Parathyroid adenoma (tissue), 2 donors: Measurements from ENCODE around the gene ZNRF3.
"Not testable (repeated sequence)": the region's sequence is repeated elsewhere in the genome, so short reads cannot be mapped to it uniquely, and the experiment has no call there.

Source experiments
- H2AFZ ChIP-seq: fragments of 300-600 bp; sonication (generic); one replicate; pipeline ENCODE4 v1.7.0; 2017; ENCODE audit warnings: antibody characterized with exemption, mild to moderate bottlenecking
- H3K27ac ChIP-seq: fragments of 300-600 bp; sonication (generic); one replicate; pipeline ENCODE4 v1.7.0; 2017
- H3K27me3 ChIP-seq: fragments of 300-600 bp; sonication (generic); one replicate; pipeline ENCODE4 v1.7.0; 2017; ENCODE audit warnings: low read length; ENCODE audit not compliant: control insufficient read depth, insufficient read depth
- H3K36me3 ChIP-seq: fragments of 300-600 bp; sonication (generic); one replicate; pipeline ENCODE4 v1.7.0; 2017; ENCODE audit warnings: low read length; ENCODE audit not compliant: control insufficient read depth, insufficient read depth
- H3K4me1 ChIP-seq: fragments of 300-600 bp; sonication (generic); one replicate; pipeline ENCODE4 v1.7.0; 2017; ENCODE audit warnings: control low read depth
- H3K4me2 ChIP-seq: fragments of 300-600 bp; sonication (generic); one replicate; pipeline ENCODE4 v1.7.0; 2017; ENCODE audit warnings: low read length
- H3K4me3 ChIP-seq: fragments of 300-600 bp; sonication (generic); one replicate; pipeline ENCODE4 v1.7.0; 2017; ENCODE audit warnings: low read depth, low read length
- H3K79me2 ChIP-seq: fragments of 300-600 bp; sonication (generic); one replicate; pipeline ENCODE4 v1.7.0; 2017; ENCODE audit warnings: control low read depth
- H3K9ac ChIP-seq: fragments of 300-600 bp; sonication (generic); one replicate; pipeline ENCODE4 v1.7.0; 2017; ENCODE audit warnings: mild to moderate bottlenecking
- H3K9me3 ChIP-seq: fragments of 300-600 bp; sonication (generic); one replicate; pipeline ENCODE4 v1.7.0; 2017; ENCODE audit warnings: low read length; ENCODE audit not compliant: control insufficient read depth
- TF ChIP-seq, protein P1 (sequence below): fragments of 300-600 bp; sonication (generic); IDR thresholded peaks from one replicate; pipeline ENCODE4 v1.7.0; 2017; ENCODE audit warnings: antibody characterized with exemption, mild to moderate bottlenecking
- donor health status: primary hyperparathyroidism.

The ZNRF3 gene

DNA sequence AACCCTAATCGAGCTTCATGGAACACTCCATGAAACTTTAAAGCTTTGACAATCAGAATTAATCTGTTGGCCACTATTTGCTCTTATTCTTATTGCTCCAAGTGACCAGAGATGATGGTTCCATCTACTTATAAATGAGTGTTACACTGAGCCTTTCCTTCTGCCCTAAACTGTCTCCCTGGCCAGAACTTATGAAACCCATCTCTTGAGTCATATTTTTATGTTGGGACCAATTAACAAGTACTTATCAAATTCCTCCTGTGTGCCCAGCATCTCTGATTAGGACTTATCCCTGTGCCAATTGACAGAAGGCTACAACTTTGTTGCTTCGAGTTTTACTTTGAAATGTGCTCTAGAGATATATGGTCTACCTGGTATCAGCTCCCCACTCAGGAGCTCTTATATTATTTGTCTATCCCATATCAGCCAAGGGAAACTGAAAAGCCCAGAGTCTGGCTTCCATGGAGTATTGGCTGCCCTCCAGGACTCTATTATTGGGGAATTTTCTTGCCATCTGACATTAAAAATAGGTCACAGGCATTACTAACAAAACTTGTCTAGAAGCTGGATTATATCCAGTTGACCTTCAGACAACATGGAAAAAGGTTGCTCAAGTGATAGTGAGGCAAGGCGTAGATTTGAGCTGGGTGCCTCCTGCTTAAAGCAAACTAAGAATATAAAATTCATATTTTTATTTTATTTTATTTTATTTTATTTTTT lies 198.3 kb downstream of the ZNRF3 start:
- Histone ChIP-seq H3K4me3 (no peak overlapping the region), H3K79me2 (peaks cover 2% of the 10 kb centered on the region), H2AFZ (no peak overlapping the region), H3K36me3 (no peaks in the 10 kb centered on the region), H3K9me3 (no peaks in the 10 kb centered on the region), H3K9ac (no peak overlapping the region), H3K4me2 (no peak overlapping the region), H3K27me3 (no peaks in the 10 kb centered on the region), H3K27ac (no peak overlapping the region), H3K4me1 (no peaks in the 10 kb centered on the region)
- TF ChIP-seq, protein P1, sequence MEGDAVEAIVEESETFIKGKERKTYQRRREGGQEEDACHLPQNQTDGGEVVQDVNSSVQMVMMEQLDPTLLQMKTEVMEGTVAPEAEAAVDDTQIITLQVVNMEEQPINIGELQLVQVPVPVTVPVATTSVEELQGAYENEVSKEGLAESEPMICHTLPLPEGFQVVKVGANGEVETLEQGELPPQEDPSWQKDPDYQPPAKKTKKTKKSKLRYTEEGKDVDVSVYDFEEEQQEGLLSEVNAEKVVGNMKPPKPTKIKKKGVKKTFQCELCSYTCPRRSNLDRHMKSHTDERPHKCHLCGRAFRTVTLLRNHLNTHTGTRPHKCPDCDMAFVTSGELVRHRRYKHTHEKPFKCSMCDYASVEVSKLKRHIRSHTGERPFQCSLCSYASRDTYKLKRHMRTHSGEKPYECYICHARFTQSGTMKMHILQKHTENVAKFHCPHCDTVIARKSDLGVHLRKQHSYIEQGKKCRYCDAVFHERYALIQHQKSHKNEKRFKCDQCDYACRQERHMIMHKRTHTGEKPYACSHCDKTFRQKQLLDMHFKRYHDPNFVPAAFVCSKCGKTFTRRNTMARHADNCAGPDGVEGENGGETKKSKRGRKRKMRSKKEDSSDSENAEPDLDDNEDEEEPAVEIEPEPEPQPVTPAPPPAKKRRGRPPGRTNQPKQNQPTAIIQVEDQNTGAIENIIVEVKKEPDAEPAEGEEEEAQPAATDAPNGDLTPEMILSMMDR, result no peak

DNA sequence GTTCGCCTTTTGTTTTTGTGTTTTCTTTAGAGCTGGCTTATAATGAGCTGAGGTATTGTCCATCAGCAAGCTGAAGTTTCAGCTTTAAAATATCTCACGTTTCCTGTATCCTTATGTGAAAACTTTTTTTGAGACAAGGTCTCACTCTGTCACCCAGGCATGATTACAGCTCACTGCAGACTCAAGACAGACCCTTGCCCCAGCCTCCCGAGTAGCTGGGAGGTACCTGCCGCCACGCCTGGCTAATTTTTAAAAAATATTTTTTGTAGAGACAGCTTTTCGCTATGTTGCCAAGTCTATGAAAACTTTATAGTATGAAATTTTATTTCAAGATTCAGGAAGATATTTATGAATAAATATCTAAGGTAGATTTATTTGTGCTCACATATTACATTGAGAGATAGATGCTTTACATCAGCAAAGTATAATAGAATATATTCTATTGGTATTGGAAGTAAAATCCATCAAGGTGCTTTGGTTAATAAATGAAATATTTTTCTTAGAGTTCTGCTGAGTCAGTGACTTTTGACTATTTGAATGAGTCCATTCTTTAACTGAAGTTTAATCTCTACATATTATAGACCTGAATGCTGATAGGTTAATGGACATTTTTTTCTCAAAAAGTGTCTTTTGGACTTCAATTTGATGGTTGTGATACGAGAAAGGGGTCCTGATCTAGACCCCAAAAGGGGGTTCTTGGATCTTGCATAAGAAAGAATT lies 199.6 kb downstream of the ZNRF3 start:
- Histone ChIP-seq H3K27me3 (no peaks in the 10 kb centered on the region), H3K9ac (no peak overlapping the region), H3K4me3 (no peak overlapping the region), H3K4me1 (no peaks in the 10 kb centered on the region), H2AFZ (no peak overlapping the region), H3K36me3 (no peaks in the 10 kb centered on the region), H3K9me3 (no peaks in the 10 kb centered on the region), H3K4me2 (no peak overlapping the region), H3K79me2 (peaks cover 2% of the 10 kb centered on the region), H3K27ac (no peak overlapping the region)
- TF ChIP-seq, protein P1, result no peak

DNA sequence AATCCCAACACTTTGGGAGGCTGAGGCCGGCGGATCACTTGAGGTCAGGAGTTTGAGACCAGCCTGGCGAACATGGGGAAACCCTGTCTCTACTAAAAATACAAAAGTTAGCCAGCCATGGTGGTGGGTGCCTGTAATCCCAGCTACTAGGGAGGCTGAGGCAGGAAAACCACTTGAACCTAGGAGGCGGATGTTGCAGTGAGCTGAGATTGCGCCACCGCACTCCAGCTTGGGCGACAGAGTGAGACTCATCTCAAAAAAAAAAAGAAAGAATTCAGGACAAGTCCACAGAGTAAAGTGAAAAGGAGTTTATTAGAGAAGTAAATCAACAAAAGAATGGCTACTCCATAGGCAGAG lies 200.2 kb downstream of the ZNRF3 start:
- H3K27me3 ChIP-seq, H3K9ac ChIP-seq, H2AFZ ChIP-seq, H3K4me1 ChIP-seq, H3K4me2 ChIP-seq, H3K9me3 ChIP-seq, H3K4me3 ChIP-seq, H3K27ac ChIP-seq, H3K79me2 ChIP-seq, H3K36me3 ChIP-seq: not testable (repeated sequence)

DNA sequence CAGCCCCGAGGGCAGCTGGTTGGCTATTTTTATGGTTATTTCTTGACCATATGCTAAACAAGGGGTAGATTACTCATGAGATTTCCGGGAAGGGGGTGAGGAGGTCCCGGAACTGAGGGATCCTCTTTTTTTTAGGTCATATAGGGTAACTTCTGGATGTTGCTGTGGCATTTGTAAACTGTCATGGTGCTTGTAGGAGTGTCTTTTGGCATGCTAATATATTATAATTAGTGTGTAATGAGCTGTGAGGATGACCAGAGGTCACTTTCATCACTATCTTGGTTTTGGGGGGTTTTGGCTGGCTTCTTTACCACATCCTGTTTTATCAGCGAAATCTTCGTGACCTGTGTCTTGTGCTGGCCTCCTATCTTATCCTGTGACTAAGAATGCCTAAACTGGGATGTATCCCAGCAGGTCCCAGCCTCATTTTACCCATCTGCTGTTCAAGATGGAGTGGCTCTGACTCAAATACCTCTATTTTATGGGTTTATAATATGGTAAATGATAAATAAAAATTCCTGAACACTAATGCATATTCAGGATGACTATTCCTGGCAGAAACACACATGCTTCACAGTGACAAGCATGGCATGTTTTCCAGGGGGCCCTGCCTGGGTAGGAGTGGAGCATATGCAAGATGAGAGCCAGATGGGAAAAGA lies 200.7 kb downstream of the ZNRF3 start:
- Histone ChIP-seq H3K79me2 (peaks cover 2% of the 10 kb centered on the region), H3K4me2 (no peak overlapping the region), H3K36me3 (no peaks in the 10 kb centered on the region), H3K9me3 (no peaks in the 10 kb centered on the region), H3K27ac (no peak overlapping the region), H3K27me3 (no peaks in the 10 kb centered on the region), H3K4me3 (no peak overlapping the region), H3K4me1 (no peaks in the 10 kb centered on the region), H2AFZ (no peak overlapping the region), H3K9ac (no peak overlapping the region)
- TF ChIP-seq, protein P1, result no peak

DNA sequence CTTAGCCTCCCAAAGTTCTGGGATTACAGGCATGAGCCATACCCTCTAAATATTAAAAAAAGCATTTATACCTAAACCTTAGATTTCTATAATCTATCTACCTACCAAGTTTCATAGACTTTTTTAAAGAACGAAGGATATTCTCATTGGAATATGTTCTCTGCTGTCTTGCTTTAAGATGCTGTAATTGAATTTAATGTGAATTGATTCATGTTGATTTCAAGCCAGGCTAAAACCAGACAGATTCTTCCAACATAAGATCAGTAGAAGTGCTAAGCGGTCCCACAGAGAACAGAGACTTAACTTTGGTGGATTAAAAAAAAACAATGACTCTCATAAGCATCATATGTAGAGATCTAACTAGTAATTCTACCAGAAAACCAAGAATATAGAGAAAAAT lies 203.6 kb downstream of the ZNRF3 start:
- TF ChIP-seq, protein P1, result no peak
- Histone ChIP-seq H3K4me3 (no peak overlapping the region), H3K27ac (no peak overlapping the region), H3K9ac (no peak overlapping the region), H3K4me2 (no peak overlapping the region), H3K79me2 (peaks cover 2% of the 10 kb centered on the region), H3K27me3 (no peaks in the 10 kb centered on the region), H2AFZ (no peak overlapping the region), H3K4me1 (no peaks in the 10 kb centered on the region), H3K9me3 (no peaks in the 10 kb centered on the region), H3K36me3 (no peaks in the 10 kb centered on the region)
